ENCODE measurements around the gene ZWILCH. TPM values are rescaled to one million over a fixed set of nuclear protein-coding genes. Genes with fewer than 3 reads are reported as not detected.
"Not testable (repeated sequence)": the region's sequence is repeated elsewhere in the genome, so short reads cannot be mapped to it uniquely, and the experiment has no call there.

Gene ZWILCH
- total and polyA plus RNA-seq, 5 donors from 2014 or later = 10.3 to 15.7 (median 11.6) TPM

DNA sequence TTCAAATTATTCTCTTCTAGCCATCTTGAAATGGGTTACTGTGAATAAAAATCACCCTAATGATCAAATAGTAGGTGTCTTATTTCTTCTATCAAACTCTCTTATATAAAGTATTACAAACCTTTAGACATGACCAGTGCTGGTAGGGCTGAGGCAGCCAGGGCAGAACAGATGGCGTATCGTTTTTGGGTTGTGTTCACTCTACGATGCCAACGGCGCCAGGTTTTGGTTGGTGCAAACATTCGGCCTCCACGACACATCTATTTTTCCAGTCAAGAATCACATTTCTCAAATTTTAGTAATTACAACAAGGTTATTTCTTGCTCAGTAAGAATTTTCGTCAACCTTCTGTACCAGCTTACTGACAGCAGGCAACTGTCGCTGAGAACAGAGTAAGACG, 2.6 kb upstream of the ZWILCH start:
- Histone ChIP-seq H3K4me1 (ENCODE audit: control insufficient read depth, insufficient read depth, low read length, poor library complexity, severe bottlenecking) (peaks cover 27% of the 10 kb centered on the region), H3K9me3 (ENCODE audit: control insufficient read depth in 2 of 2, low read length in 2 of 2) (no peaks in the 10 kb centered on the region), H3K27me3 (ENCODE audit: control insufficient read depth, insufficient read depth, low read length) (no peaks in the 10 kb centered on the region), H3K27ac (ENCODE audit: insufficient read depth, low read length, poor library complexity, severe bottlenecking) (no peak overlapping the region), H3K36me3 (ENCODE audit: control insufficient read depth, insufficient read depth, low read length) (peaks cover 53% of the 10 kb centered on the region), H3K4me3 (ENCODE audit: low read depth, low read length) (peak overlapping the region; percentile 98)
- H3K36me3 Mint-ChIP-seq = peaks cover 46% of the 10 kb centered on the region
- ATAC-seq (ENCODE audit: low read depth in 2 of 2) = no peak
- no peaks in the 10 kb centered on the region for H3K9me3 Mint-ChIP-seq
- H3K27me3 Mint-ChIP-seq = peaks cover 11% of the 10 kb centered on the region
- H3K4me3 Mint-ChIP-seq = peak overlapping the region; percentile 98 to 100 (median 100)
- DNase-seq = no peak
- H3K27ac Mint-ChIP-seq = peak overlapping the region; percentile 5 to 96 (median 33)
- peaks cover 28 to 74% (median 46%) of the 10 kb centered on the region in 4 donors for H3K4me1 Mint-ChIP-seq

DNA sequence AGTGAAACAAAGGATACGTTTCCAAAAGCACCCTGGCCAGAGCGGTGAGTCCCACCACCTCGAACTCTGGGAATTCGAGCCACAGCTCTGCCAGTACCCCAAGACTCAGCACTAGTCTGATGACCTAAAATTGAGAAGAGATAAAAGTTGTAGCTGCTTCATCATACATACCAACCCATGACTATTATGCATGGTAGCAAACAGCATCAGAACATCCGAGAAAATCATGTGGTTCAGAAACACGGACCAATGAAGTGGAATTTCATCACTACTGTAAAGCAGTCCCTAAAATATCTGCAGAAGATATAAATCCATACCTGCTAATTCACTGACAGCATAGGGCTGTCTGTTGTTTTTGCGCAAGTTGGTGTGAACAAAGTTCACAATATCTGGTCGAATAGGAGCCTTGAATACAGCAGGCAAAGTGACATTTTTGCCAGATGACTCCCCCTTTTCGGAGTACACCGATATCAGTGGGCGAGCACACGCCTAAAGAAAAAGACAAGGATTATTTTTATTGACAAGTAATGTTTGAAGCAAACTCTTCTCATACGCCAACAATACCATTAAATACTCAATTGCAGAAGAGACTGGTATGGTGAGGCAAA, 2.0 kb upstream of the ZWILCH start:
- Histone ChIP-seq H3K36me3 (ENCODE audit: control insufficient read depth, insufficient read depth, low read length) (peaks cover 51% of the 10 kb centered on the region), H3K4me3 (ENCODE audit: low read depth, low read length) (peak overlapping the region; percentile 98), H3K27ac (ENCODE audit: insufficient read depth, low read length, poor library complexity, severe bottlenecking) (peak overlapping the region; percentile 96), H3K4me1 (ENCODE audit: control insufficient read depth, insufficient read depth, low read length, poor library complexity, severe bottlenecking) (peaks cover 23% of the 10 kb centered on the region)
- Mint-ChIP-seq H3K4me3 (peak overlapping the region; percentile 98 to 100 (median 100)), H3K27ac (peak overlapping the region in 2 of 3 donors; percentile 96 to 99), H3K36me3 (peaks cover 39% of the 10 kb centered on the region), H3K4me1 (peaks cover 28 to 73% (median 46%) of the 10 kb centered on the region in 4 donors)
- not testable (repeated sequence) for H3K27me3 ChIP-seq (ENCODE audit: control insufficient read depth, insufficient read depth, low read length); H3K9me3 Mint-ChIP-seq; DNase-seq; ATAC-seq (ENCODE audit: low read depth in 2 of 2); H3K9me3 ChIP-seq (ENCODE audit: control insufficient read depth in 2 of 2, low read length in 2 of 2); H3K27me3 Mint-ChIP-seq

DNA sequence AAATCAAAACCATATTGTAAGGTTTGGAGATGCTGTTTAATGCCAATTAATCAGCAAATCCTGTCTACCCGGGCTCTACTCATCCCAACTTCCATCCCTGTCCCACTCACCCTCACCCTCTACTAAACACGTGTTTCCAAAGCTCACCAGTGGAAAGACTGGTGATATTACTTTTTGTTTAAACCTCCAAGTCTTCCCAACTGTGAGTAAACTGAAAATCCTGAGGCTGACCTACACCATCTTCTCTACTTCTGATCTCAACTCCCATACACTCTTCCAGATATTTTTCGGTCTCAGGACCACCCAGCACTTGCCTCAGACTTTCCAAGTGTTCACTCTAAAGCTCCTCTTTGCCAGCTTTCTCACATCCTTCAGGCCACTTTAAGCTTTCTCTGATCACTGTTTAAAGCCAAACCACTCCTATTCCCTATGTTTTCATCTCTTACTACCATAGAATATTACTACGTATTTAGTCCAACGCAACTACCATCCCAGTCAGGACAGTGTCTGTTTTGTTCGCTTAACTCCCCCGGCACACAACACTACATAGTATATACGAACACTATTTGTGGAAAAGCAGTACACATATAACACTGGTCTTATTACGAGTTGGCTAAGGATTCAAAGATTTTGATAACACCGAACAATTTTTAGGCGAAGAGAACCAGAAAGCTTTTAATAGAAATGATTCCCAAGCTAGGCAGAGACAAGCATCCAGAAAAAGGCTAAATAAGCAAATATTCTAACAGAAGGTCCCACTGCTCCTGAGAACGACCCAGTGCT, 1.2 kb upstream of the ZWILCH start:
- Mint-ChIP-seq H3K4me1 (peaks cover 26 to 66% (median 45%) of the 10 kb centered on the region in 4 donors), H3K4me3 (peak overlapping the region; percentile 98 to 100 (median 100)), H3K36me3 (peaks cover 38% of the 10 kb centered on the region), H3K27me3 (peaks cover 8% of the 10 kb centered on the region), H3K27ac (peak overlapping the region; percentile 96 to 100 (median 99)), H3K9me3 (no peaks in the 10 kb centered on the region)
- peaks cover 19% of the 10 kb centered on the region for H3K4me1 ChIP-seq (ENCODE audit: control insufficient read depth, insufficient read depth, low read length, poor library complexity, severe bottlenecking)
- peaks cover 44% of the 10 kb centered on the region for H3K36me3 ChIP-seq (ENCODE audit: control insufficient read depth, insufficient read depth, low read length)
- no peak for ATAC-seq (ENCODE audit: low read depth in 2 of 2)
- no peaks in the 10 kb centered on the region for H3K27me3 ChIP-seq (ENCODE audit: control insufficient read depth, insufficient read depth, low read length)
- H3K9me3 ChIP-seq (ENCODE audit: control insufficient read depth in 2 of 2, low read length in 2 of 2) = no peaks in the 10 kb centered on the region
- no peak for DNase-seq
- H3K27ac ChIP-seq (ENCODE audit: insufficient read depth, low read length, poor library complexity, severe bottlenecking) = peak overlapping the region; percentile 96
- H3K4me3 ChIP-seq (ENCODE audit: low read depth, low read length) = peak overlapping the region; percentile 98

DNA sequence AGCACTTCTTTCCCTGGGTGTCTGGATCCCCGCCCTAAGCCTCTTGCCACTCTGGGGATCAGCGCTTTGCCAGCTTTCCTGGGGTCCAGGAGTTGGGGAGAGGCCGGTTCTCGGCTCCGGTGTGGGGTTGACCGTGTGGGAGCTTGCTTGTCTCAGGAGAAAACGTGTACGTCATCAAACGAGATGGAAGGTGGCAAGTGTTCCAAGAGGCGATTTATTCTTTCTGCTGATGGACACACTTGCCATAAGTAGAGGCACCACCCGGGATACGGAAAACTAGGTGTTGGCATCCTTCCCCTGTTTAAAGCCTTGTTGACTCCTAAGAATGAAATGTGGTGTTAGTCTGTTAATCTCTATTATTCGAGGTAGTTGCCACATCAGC, 295 bp downstream of the ZWILCH start:
- H3K36me3 ChIP-seq (ENCODE audit: control insufficient read depth, insufficient read depth, low read length) = peaks cover 30% of the 10 kb centered on the region
- H3K4me1 ChIP-seq (ENCODE audit: control insufficient read depth, insufficient read depth, low read length, poor library complexity, severe bottlenecking) = peaks cover 19% of the 10 kb centered on the region
- DNase-seq (no peak), ATAC-seq (ENCODE audit: low read depth in 2 of 2) (no peak)
- peak overlapping the region; percentile 96 to 100 (median 99) for H3K27ac Mint-ChIP-seq
- peaks cover 8% of the 10 kb centered on the region for H3K27me3 Mint-ChIP-seq
- peak overlapping the region; percentile 98 to 100 (median 100) for H3K4me3 Mint-ChIP-seq
- peak overlapping the region; percentile 98 for H3K4me3 ChIP-seq (ENCODE audit: low read depth, low read length)
- peaks cover 19 to 62% (median 44%) of the 10 kb centered on the region in 4 donors for H3K4me1 Mint-ChIP-seq
- H3K9me3 Mint-ChIP-seq = no peaks in the 10 kb centered on the region
- no peaks in the 10 kb centered on the region for H3K9me3 ChIP-seq (ENCODE audit: control insufficient read depth in 2 of 2, low read length in 2 of 2)
- H3K27me3 ChIP-seq (ENCODE audit: control insufficient read depth, insufficient read depth, low read length) = no peaks in the 10 kb centered on the region
- peak overlapping the region; percentile 96 for H3K27ac ChIP-seq (ENCODE audit: insufficient read depth, low read length, poor library complexity, severe bottlenecking)
- peaks cover 29% of the 10 kb centered on the region for H3K36me3 Mint-ChIP-seq

DNA sequence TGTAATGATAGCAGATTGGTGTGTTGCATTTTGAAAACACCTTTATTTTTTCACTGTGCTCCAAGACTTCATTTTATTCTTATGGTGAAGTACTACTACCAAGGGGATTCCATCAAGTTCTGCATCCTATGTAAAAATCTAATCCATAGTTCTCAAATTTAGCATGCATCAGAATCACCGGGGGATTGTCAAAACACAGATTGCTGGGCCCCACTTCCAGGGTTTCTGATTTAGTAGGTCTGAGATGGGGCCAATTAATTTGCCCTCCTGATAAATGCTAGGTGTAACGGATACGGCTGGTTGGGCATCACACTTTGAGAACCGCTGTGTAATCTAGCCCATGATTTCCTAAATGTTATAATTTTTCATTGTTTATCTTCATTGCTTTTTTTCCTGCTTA, 692 bp downstream of the ZWILCH start:
- Mint-ChIP-seq H3K4me1 (peaks cover 19 to 62% (median 42%) of the 10 kb centered on the region in 4 donors), H3K4me3 (peak overlapping the region; percentile 98 to 100 (median 100)), H3K36me3 (peaks cover 25% of the 10 kb centered on the region), H3K27me3 (peaks cover 8% of the 10 kb centered on the region), H3K27ac (peak overlapping the region; percentile 96 to 100 (median 99)), H3K9me3 (no peaks in the 10 kb centered on the region)
- DNase-seq (no peak), ATAC-seq (ENCODE audit: low read depth in 2 of 2) (no peak)
- no peaks in the 10 kb centered on the region for H3K9me3 ChIP-seq (ENCODE audit: control insufficient read depth in 2 of 2, low read length in 2 of 2)
- peaks cover 19% of the 10 kb centered on the region for H3K4me1 ChIP-seq (ENCODE audit: control insufficient read depth, insufficient read depth, low read length, poor library complexity, severe bottlenecking)
- peaks cover 26% of the 10 kb centered on the region for H3K36me3 ChIP-seq (ENCODE audit: control insufficient read depth, insufficient read depth, low read length)
- peak overlapping the region; percentile 96 for H3K27ac ChIP-seq (ENCODE audit: insufficient read depth, low read length, poor library complexity, severe bottlenecking)
- H3K4me3 ChIP-seq (ENCODE audit: low read depth, low read length) = peak overlapping the region; percentile 98
- no peaks in the 10 kb centered on the region for H3K27me3 ChIP-seq (ENCODE audit: control insufficient read depth, insufficient read depth, low read length)

DNA sequence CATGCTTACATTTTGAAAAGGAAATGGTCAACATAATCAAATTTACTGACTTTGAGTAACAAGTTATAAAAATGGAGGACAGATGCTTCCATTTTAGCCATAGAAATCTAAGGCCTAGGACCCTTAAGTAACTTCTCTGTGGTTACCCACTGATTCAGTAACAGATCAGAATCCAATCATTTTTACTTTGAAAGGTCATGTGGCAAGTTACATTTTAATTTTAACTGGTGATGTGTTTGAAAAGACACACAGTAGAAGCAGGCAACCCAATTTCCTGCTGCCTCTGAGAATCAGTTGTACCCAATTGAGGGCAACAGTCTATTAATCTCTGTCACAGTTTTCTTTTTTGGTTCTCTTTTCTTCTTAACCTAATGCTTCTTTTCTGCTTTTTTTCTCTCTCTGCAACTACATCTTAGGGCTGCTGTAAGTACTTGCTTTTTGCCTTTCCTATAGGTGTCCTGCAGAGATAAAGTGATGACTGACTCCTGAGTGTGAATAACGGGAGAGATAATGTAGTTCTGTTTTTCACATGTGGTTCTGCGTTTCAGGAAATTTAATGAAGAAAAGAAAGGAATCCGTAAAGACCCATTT, 3.3 kb downstream of the ZWILCH start:
- H3K27me3 Mint-ChIP-seq = peaks cover 8% of the 10 kb centered on the region
- peaks cover 8% of the 10 kb centered on the region for H3K36me3 Mint-ChIP-seq
- peak in 1 of 3 donors; percentile 26 for DNase-seq
- H3K4me1 Mint-ChIP-seq = peaks cover 17 to 50% (median 29%) of the 10 kb centered on the region in 4 donors
- Histone ChIP-seq H3K4me1 (ENCODE audit: control insufficient read depth, insufficient read depth, low read length, poor library complexity, severe bottlenecking) (peaks cover 7% of the 10 kb centered on the region), H3K27me3 (ENCODE audit: control insufficient read depth, insufficient read depth, low read length) (no peaks in the 10 kb centered on the region), H3K9me3 (ENCODE audit: control insufficient read depth in 2 of 2, low read length in 2 of 2) (no peaks in the 10 kb centered on the region), H3K36me3 (ENCODE audit: control insufficient read depth, insufficient read depth, low read length) (peaks cover under 1% of the 10 kb centered on the region), H3K4me3 (ENCODE audit: low read depth, low read length) (no peak overlapping the region), H3K27ac (ENCODE audit: insufficient read depth, low read length, poor library complexity, severe bottlenecking) (no peak overlapping the region)
- peak overlapping the region in 2 of 4 donors; percentile 59 to 77 for H3K4me3 Mint-ChIP-seq
- H3K27ac Mint-ChIP-seq = no peak overlapping the region
- H3K9me3 Mint-ChIP-seq = no peaks in the 10 kb centered on the region
- no peak for ATAC-seq (ENCODE audit: low read depth in 2 of 2)

DNA sequence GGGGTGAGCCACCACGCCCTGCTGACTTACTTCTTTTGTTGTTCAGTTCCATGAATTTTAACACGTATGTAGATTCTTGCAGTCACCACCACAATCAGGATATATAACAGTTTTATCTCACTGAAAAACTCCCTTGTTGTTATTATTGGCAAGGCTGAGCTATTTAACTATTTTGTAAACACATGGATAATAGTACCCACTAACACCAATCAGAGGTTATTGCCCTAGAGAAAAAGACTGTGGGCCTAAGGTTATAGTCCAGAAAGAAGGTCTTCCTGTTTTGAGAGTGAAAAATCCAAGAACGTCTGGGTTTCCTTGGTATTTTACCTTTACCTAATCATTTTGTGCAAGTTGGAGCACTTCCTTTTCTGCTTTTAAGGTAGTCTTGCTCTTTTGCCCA, 9.5 kb downstream of the ZWILCH start:
- Histone ChIP-seq H3K4me3 (ENCODE audit: low read depth, low read length) (no peak overlapping the region), H3K27ac (ENCODE audit: insufficient read depth, low read length, poor library complexity, severe bottlenecking) (no peak overlapping the region), H3K27me3 (ENCODE audit: control insufficient read depth, insufficient read depth, low read length) (no peaks in the 10 kb centered on the region), H3K4me1 (ENCODE audit: control insufficient read depth, insufficient read depth, low read length, poor library complexity, severe bottlenecking) (no peaks in the 10 kb centered on the region), H3K36me3 (ENCODE audit: control insufficient read depth, insufficient read depth, low read length) (peaks cover 12% of the 10 kb centered on the region), H3K9me3 (ENCODE audit: control insufficient read depth in 2 of 2, low read length in 2 of 2) (no peaks in the 10 kb centered on the region)
- no peak overlapping the region for H3K4me3 Mint-ChIP-seq
- DNase-seq (no peak), ATAC-seq (ENCODE audit: low read depth in 2 of 2) (no peak)
- H3K9me3 Mint-ChIP-seq = no peaks in the 10 kb centered on the region
- no peaks in the 10 kb centered on the region for H3K27me3 Mint-ChIP-seq
- peaks cover 0 to 4% (median 0%) of the 10 kb centered on the region in 4 donors for H3K4me1 Mint-ChIP-seq
- no peak overlapping the region for H3K27ac Mint-ChIP-seq
- peaks cover 31% of the 10 kb centered on the region for H3K36me3 Mint-ChIP-seq
